ENCODE data around the gene KDM7A. TPM values are rescaled to one million over a fixed set of nuclear protein-coding genes. Genes with fewer than 3 reads are reported as not detected.

Gene KDM7A, protein sequence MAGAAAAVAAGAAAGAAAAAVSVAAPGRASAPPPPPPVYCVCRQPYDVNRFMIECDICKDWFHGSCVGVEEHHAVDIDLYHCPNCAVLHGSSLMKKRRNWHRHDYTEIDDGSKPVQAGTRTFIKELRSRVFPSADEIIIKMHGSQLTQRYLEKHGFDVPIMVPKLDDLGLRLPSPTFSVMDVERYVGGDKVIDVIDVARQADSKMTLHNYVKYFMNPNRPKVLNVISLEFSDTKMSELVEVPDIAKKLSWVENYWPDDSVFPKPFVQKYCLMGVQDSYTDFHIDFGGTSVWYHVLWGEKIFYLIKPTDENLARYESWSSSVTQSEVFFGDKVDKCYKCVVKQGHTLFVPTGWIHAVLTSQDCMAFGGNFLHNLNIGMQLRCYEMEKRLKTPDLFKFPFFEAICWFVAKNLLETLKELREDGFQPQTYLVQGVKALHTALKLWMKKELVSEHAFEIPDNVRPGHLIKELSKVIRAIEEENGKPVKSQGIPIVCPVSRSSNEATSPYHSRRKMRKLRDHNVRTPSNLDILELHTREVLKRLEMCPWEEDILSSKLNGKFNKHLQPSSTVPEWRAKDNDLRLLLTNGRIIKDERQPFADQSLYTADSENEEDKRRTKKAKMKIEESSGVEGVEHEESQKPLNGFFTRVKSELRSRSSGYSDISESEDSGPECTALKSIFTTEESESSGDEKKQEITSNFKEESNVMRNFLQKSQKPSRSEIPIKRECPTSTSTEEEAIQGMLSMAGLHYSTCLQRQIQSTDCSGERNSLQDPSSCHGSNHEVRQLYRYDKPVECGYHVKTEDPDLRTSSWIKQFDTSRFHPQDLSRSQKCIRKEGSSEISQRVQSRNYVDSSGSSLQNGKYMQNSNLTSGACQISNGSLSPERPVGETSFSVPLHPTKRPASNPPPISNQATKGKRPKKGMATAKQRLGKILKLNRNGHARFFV
- 1.2 and 2.2 TPM in 2 replicates for total RNA-seq (2014; rRNA removed; shearing (Covaris generic))

DNA sequence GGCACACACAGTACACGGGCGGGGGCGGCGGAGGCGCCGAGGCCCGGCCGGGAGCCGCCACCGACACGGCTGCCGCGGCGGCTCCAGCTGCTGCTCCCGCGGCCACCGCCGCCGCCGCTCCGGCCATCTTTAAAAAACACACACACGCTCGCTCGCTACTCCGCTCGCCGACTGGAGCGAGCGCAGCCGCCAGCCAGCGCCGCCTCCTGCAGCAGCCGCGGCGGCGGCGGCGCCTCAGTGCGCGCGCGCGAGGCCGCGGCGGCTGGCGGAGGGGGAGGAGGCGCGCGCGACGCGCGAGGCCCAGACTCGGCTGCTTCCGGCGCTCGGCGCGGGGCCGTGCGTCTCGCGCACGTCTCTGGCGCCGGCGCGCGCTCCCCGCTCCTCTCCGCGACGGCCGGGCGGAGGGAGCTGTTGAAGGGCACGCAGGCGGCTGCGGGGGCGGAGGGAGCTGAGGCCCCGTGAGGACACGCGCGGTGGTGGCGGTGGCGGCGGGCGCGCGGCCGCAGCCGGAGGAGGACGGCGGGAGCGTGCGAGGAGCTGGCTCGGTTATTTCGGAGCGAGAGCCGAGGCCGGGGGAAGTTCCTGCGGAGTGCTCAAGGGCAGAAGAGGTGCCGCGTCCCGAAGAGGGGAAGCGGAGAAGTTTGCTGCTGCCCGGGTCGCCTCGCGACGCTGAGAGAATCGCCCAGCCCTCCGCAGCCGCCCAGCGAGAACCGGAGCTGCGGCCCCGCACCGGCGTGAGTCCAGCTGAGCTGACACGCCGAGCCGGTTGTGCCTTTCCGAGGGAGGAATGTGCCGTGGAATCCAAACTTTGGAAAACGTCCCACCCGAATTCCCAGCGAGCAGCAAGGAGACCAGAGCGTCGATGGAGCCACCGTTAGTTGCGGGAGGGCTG, at the start of gene KDM7A:
Gene KDM7A (minus strand): TSS at position 173 of the 892 bp plus-strand sequence. CDS start 46 bp downstream, at position 127.
- peak; percentile 89 for DNase-seq (ENCODE audit: low spot score)
- in situ Hi-C loops (cut with HindIII; ENCODE audit: low sequenced_read_pairs), result no loop called here

DNA sequence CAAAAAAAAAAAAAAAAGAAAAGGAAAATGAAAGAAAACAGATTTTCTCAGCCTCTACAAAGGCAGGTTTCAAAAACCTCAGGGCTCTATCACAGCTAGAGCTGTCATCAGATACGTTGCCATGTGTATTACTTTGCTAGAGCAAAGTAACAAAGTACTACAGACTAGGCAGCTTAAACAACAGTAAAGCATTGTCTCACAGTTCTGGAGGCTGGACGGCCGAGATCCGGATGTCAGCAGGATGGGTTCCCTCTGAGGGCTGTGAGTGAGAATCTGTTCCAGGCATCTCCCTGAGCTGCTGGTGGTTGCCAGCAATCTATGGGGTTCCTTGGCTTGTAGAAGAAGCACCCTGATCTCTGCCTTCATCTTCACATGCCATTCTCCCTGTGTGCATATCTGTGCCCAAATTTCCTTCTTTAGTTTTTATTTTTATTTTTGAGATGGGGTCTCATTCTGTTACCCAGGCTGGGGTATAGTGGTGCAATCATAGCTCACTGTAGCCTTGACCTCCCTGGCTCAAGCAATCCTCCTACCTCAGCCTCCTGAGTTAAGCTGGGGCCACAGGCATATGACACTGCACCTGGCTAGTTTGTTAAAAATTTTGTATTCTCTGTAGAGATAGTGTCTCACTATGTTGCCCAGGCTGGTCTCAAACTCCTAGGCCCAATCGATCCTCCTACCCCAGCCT, 48.9 kb upstream of the KDM7A start:
- no peak for DNase-seq (ENCODE audit: low spot score)
- in situ Hi-C loops (cut with HindIII; ENCODE audit: low sequenced_read_pairs), result no loop called here

DNA sequence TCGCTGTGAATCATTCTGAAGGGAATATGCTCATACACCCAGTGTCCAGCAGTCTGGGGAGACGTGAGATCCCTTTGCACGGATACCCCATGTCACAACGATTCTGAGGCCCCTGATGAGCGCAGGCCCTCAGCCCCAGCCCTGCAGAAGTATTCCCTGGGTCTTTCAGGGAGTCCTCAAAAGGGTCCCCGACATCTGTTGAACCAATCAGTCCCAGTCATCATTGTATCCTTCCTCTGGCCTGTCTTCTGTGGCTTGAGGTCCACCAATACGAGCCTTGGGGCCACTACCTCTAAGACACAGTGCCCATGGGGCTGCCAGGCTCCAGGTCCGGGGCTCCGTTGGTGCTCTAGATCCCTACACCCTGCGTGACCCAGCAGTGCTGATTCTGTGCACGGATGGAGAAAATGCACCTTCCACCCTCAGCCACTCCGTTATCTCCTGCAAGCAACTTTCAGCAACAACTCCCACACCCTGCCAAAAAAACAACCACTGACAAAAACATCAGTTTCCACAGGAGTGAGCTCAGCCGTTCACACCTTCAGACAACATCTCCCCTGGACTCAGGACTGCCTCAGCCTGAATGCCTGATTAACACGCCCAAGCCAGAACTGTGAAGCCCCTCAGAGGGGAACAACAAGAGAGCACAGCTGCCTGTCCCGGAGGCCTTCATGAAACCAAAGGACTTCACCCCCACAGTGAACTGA, 46.9 kb upstream of the KDM7A start:
- in situ Hi-C loops (cut with HindIII; ENCODE audit: low sequenced_read_pairs), result no loop called here
- no peak for DNase-seq (ENCODE audit: low spot score)

DNA sequence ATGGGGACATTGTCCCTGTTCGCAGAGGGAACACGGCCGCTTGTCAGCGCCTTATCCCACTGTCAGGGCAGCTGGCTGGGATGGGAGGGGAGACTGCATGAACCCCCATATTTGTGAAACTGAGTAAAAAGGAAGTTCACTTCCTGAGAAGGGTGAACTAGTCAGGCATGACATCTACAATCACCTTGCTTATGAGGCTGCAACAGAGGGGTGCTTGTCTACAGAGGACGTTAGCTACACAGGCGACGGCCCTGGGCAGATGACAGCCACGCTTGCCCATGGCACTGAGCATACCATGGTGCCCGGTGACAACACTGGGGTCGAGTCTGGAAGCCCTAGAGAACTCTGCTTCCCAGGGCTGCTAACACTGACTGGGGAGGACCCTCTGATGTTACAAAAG, 46.0 kb upstream of the KDM7A start:
- in situ Hi-C loops (cut with HindIII; ENCODE audit: low sequenced_read_pairs), result no loop called here
- no peak for DNase-seq (ENCODE audit: low spot score)

DNA sequence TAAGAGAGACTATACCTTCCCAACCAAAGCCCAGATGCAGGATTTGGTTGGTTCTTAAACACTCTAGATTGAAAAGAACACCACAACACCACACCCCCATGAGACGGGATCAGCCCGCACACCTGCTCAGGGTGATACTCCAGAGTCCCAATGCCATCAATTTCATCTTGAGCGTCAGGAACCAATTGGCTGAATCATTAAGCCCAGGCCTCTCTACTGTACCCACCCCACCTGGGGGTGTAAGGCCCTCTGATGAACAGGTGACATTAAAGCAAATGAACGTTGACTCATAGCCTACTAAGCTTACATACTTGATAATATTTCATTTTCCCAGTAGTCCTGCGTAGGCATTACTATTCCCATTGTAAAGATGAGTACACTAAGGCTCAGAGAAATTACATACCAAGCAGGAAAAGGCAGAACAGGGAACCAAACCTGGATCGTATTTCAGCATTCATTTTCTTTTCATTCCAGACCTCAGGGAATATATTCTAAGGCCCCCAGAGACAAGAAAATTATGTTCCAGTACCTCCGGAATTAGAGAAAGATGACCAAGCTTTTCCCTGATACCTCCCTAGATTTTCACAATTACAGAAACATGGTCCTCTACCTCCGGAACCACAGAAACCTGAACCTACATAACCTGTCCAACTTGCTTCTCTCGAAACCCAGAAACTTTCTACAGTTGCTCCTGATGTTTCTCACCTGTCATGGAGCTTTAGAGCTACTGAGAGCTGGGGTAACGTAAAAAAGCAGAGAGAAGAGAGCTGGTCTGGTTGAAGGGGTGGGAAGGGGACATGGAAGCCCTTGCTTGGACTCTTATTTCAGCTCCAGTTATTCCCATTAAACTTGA, 43.1 kb upstream of the KDM7A start:
- in situ Hi-C loops (cut with HindIII; ENCODE audit: low sequenced_read_pairs), result no loop called here

DNA sequence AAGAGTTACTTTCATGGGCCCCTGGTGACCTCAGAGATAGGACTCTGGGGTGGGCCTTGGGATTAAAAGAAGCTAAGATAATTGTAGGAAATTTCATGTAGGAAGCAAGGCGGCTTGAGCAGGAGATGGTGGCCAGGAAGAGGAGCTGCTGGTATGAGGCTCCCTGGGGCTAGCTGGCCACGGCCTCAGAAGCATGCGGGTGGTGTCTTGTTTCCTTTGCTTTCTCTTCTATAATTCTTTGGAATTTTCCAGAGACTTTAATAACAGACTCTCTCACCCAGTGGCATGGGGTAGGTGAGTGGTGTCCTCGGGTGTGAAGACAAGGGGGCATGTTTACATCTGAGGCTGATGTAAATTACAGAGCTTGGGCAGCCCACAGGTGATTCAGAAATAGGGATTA, 41.9 kb upstream of the KDM7A start:
- DNase-seq (ENCODE audit: low spot score), result no peak
- in situ Hi-C loops (cut with HindIII; ENCODE audit: low sequenced_read_pairs), result no loop called here

More for the DNA sequence above, 43.1 kb upstream of the KDM7A start:
- no peak for DNase-seq (ENCODE audit: low spot score)

DNA sequence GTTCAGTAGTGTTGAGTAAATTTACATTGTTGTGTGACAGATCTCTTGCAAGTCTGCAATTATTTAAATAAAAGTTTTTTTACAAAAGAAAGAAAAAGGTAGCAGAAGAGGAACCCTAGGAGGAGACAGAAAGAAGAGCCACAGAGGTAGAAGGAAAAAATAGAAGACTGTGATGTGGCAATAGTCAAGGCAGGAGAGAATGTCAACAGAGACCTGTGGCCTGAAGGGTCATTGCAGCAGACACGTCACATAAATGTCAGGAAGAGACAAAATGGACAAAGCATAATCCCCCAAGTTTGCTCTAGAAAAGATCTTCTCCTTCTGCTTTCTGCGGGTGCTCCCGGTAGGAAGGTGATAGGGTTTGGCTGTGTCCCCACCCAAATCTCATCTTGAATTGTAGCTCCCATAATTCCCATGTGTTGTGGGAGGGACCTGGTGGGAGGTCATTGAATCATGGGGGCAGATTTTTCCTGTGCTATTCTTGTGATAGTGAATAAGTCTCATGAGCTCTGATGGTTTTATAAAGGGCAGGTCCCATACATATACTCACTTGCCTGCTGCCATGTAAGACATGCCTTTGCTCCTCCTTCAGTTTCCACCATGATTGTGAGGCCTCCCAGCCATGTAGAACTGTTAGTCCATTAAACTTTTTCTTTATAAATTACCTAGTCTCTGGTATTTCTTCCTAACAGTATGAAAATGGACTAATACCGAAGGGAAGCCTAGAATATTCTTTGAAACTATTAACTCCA, 41.1 kb upstream of the KDM7A start:
- DNase-seq (ENCODE audit: low spot score), result no peak
- in situ Hi-C loops (cut with HindIII; ENCODE audit: low sequenced_read_pairs), result no loop called here

DNA sequence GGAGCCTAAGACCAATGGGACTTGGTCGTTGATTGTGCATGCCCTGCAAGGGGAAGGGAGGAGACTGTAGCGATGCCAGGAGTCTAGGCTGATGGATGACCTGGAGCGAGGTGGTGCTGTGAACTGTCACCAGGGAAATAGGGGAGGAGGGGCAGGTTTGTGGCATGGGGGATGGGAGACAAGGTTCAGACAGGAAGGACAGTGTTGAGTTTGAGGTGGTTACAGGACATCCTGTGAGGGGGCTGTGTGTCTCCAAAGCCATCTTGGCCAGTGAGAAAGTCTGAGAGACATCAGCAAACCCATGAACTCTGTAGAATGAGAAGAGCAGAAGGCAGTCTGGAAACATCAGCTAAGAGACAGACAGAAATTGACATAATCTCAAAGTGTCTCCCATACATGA, 38.5 kb upstream of the KDM7A start:
- no peak for DNase-seq (ENCODE audit: low spot score)
- in situ Hi-C loops (cut with HindIII; ENCODE audit: low sequenced_read_pairs), result no loop called here

DNA sequence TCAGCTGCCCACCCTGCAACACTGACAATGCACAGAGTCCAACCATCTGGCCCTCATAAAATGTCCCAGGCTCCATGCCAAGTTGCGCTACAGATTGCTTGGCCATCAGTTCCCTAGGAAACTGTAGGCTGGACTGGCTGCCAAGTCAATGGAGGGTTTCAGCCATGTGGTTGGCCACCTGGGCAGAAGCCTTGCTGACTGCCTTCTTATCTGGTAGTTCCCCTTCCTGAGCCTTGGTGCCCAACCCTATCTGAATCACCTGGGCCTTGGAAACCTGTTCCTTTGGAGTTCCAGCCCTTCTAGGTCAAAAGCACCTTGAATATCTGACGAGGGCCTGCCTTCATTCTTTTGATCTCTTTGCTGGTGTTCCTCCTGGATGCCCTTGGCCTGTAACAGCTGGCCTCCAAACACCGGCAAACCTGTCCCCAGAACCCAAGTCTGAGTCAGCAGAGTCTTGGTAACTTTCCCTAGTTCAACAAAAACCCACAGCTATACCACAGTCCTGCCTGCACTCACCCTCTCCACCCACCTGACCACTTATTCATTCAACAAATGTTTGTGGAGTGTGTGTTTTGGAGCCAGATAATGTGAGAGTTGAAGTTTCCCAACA, 37.4 kb upstream of the KDM7A start:
- in situ Hi-C loops (cut with HindIII; ENCODE audit: low sequenced_read_pairs), result no loop called here

DNA sequence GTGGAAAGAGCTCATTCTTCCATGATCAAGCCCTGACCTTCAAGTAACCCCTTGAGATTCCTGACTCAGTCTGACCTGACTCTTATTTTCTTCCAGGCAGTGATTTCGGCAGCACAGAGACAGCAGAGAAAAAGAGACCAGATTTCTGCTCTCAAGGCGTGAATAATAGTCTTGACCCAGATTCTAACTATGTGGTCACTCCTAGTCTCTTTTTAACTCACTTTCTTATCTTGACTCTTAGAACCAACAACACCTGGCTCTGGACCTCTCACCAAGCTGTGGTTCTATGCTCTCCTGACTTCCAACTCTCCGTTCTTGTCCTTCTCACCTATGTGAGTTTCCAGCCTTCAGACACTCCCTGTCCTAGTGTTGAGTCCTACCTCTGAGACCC, 36.9 kb upstream of the KDM7A start:
- in situ Hi-C loops (cut with HindIII; ENCODE audit: low sequenced_read_pairs), result no loop called here
- DNase-seq (ENCODE audit: low spot score), result no peak

More for the DNA sequence above, 37.4 kb upstream of the KDM7A start:
- DNase-seq (ENCODE audit: low spot score), result peak; percentile 62

DNA sequence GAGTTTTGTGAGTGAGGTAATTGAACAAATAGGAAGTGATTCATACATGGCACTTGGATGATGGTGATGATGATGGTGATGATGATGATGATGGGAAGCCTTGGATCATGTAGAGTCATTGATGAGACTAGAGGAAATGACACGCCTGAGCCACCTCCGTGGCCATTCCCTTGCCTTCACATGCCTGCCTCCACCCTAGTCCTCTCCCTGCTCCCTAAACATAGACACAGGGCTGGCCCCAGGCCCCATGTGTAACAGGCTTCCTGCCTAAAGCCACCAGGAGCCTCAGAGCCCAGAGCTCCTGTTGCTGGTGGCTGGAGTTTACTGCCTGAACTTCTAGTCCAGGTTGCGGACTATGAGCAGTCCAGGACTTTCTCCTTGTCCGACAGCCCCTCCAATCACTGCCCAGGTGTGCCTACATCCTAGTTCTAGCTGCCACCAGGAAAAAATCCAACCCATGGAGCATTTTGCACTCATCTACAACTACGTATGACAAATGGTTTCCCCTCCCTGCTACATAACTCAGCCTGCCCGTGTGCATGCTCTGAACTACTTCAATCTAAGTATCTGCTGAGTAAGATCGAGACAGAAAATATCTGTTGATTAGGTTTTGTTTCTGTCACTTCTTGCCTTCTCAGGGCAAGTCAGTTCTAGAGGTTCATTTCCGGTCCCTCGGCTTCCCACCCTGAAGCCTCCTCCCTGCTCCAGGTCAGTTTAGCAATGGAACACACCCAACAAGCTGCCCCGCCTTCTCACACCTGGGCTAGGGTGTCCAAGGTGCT, 35.5 kb upstream of the KDM7A start:
- in situ Hi-C loops (cut with HindIII; ENCODE audit: low sequenced_read_pairs), result no loop called here
- no peak for DNase-seq (ENCODE audit: low spot score)

DNA sequence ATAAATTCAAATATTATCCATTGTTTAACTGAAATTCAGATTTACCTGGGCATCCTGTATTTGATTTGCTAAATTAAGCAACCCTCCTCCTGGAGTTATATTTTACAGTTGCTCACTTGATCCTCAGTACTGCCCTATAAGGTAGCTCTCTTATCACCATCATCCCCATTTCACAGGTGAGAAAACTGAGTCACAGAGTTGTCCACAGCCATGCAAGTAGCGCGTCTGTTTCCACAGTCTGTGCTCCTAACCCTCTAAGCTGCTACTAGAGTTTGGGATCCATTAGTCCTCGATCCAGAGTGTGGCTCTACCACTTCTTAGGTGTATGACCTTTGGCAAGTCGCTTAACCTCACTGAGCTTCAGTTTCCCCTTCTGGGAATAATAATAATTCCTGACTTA, 34.9 kb upstream of the KDM7A start:
- in situ Hi-C loops (cut with HindIII; ENCODE audit: low sequenced_read_pairs), result no loop called here
- DNase-seq (ENCODE audit: low spot score), result no peak

DNA sequence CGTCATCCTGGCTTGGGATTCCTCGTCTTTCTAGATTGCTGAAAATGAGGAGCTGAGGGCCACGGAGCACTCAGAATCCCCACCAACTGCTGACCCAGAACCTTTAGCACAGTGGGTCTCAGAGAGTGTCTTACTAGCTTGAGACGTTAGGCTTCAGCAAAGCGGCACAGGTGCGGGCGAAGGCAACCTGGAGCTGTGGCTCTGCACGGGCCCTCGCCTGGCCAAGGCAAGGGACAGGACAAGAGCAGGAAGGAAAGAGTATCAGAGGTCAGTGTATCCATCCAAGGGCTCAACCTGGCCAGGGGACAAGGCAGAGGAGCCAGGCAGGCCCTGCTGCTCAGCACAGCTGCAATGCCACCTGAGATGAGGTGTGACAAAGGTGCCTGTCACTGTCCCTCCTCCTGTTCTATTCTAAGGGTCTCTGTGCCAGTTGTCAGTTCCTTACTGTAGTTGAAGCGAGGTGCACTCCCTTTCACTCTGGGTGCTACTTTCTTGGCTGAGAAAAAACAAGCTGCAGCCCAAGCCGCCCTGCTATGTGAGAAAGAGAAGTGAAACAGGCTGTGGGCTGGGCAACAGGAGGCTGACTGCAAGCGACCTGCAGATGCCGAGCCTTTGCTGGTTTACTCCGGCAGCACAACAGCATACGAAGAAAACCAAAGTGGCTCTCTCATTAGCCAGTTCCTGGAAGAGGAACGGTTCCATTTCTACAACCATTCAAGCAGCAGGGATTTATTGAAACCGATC, 33.3 kb upstream of the KDM7A start:
- in situ Hi-C loops (cut with HindIII; ENCODE audit: low sequenced_read_pairs), result no loop called here
- no peak for DNase-seq (ENCODE audit: low spot score)

DNA sequence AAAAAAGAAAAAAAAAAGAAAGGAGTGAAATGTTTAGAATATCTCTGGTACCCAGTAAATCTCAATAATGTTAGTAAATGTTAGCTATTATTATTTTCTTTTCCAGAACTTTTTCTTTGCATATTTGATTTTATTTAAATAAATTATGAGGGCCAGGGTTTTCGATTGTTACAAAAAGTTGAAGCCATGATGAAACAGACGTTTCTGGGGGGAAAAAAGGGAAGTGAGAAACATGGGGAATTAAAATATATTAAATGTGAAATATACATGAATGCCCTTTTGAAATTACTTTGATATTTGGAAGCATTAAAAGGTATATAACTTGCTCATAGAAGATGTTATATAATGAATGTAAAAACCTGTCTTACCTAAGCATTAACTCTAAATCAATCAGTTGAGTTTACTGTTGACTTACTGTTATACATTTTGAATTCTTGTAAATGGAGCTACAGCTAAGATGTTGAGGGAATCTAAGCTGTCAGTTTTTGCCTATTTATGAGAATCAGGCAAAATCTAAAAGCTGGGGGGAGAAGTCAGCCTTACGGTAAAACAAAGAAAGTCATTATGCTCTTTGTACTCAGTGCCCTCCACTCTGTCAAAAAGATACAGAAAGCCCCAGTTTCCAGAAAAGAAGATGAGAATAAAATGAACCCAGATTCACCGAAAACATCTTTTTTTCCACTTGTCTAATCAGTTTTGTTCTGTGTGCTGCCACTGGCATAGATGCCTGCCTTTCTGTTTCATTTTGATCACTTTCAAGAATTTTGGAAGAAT, 30.0 kb upstream of the KDM7A start:
- in situ Hi-C loops (cut with HindIII; ENCODE audit: low sequenced_read_pairs), result no loop called here
- no peak for DNase-seq (ENCODE audit: low spot score)

All from G401 (cell line).